Frontal cortex (tissue), 4 donors: Measurements from ENCODE around the gene NFATC2. TPM values are rescaled to one million over a fixed set of nuclear protein-coding genes. Genes with fewer than 3 reads are reported as not detected.
"Not testable (repeated sequence)": the region's sequence is repeated elsewhere in the genome, so short reads cannot be mapped to it uniquely, and the experiment has no call there.

Source experiments
- DNase-seq, 2 donors: peaks; one replicate each; pipeline ENCODE4 v3.0.0; 2012; ENCODE audit warnings: low spot score in 2 of 2
- FAIRE-seq: peaks from 2 replicates; lab custom pipeline; 2012; peaks lifted over from hg19 to GRCh38; lab: Jason Lieb, UNC
- total RNA-seq: library from RNA; depleted of rRNA; stranded (reverse); fragments of >200 nt; gene quantifications from one replicate; pipeline ENCODE4 v1.2.3, GENCODE V29; 2014
- donor health status: control.
- donor health status: control.
- donor health status: control.

The NFATC2 gene
- total RNA-seq, 1 donor from 2014 or later, result 0.41 TPM

DNA sequence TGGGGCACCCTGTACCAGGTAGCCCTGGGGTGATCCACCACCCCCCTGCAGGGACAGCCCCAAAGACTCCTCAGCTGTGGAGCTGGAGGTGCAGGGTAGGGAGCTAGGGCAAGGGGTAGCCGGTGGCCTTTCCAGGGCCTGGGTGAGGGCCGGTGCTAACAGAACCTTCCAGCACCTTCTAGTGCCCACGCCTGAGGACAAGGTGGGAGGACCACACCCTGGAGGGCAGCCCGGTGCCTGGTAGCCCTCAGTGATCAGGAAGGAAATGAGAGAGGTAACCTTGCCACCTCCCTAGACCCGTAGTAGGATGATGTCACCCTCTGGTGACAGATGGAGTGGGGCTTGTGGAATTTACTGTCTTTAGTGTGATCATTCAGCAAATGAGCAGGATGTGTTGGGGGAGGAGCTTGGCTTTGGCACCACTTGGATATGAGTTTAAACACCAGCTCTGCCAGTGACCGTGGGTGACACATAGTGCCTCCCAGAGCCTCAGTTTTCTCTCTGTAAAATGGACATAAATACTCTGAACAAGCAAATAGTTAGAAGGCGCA is 187.7 kb downstream of the NFATC2 start:
- no peak for DNase-seq

DNA sequence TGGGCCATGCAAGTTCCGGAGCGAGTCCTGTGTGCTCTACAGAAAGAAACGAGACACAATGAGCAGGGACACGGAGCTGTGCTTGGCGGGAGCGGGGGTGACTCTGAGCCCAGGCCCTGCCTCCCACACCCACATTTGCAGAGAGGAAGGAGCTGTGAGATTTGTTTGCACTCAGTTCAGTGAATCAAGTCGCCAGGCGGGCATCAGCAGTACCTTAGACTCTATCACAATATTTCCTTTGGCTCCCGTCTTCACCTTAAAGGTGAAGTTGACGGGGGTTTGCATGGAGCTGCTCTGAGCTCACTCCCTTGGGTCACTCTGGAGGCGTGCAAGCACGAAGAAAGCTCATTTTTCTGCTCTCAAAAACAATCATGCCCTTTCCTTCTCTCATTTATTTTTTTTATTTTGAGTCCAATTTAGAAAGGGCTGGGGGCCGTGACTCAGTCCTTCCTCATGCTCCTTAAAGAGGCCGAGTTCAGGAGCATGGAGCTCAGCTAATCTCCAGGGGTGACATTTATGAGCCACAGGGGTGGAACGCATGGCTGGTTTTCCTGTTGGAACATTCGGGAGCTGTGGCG is 188.2 kb downstream of the NFATC2 start:
- FAIRE-seq (no peak), DNase-seq (no peak)

More for the DNA sequence above, 187.7 kb downstream of the NFATC2 start:
- no peak for FAIRE-seq

DNA sequence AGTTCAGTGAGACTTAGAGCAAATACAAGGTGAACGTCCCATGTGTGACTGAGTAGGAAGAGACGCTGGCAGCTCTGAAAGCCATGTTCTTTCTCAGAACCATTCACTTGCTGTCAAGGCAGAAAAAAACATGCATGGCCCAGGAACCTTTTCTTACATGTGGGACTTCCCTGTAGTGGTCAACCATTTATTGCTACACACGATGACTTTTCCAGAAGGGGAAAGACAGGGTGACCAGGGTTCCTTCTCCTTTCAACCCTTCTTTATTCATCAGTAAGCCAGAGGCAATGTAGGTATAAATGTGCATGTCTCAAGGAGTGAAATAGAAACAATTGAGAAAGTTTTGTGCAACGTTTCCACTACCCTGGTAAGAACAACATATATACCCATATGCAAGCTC is 189.0 kb downstream of the NFATC2 start:
- FAIRE-seq, result no peak
- DNase-seq, result no peak

DNA sequence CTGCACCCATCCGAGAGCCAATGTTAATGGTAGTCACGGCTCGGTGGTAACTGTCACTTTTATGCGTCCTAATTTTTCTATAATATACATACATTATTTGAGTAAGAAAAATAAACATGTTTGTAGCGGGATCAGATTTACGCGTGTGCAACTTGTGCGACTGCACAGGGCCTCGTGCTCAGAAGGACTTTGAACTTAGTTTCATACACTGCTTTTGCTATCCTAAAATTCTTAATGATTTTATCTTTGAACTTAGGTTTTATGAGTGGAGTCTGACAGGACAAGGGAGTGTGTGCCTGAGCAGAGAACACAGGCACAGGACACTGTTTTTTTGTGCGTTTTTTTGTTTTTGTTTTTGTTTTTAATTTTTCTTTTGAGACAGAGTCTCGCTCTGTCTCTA is 189.7 kb downstream of the NFATC2 start:
- FAIRE-seq, result no peak
- no peak for DNase-seq

DNA sequence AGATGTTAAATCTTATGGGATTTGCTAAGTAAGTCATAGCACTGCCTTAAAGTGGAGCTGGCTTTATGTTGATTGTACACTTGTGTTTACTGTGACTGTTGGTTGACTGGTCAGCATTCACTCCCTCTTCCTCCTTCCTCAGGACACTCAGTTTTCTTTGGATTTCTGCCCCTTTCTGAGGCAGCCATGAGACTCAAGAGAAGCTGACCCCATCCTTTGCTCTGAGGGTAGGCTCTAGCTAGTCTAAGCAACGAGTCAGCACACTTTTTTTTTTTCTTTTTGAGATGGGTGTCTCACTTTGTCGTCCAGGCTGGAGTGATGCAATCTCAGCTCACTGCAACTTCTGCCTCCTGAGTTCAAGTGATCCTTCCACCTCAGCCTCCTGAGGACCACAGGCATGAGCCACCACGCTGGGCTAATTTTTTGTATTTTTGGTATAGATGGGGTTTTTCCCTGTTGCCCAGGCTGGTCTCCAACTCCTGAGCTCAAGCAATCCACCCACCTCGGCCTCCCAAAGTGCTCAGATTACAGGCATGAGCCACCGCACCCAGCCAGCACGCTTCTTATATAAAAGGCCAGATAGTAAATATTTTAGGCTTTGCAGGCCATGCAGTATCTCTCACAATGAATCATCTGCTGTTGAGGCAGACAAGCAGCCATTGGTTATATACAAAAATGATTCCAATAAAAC is 191.4 kb downstream of the NFATC2 start:
- FAIRE-seq, result no peak
- DNase-seq, result no peak

DNA sequence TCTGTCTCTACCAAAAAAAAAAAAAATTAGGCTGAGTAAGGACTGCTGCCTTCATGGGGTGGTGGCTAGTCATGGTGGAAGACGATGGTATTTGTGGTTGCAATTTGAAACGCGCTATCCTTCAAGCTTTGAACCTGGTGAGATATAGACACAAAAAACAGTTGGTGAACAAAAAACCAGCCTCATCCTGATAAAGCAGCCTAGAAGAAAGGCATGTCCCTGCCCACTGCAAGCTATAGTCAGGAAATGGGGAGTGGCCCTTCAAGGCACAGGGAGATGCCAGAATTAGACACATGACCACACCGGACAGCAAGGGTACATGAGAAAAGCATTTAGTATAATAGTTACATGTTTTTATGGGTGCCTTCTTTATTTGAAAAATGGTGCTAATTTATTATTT is 193.6 kb downstream of the NFATC2 start:
- no peak for DNase-seq
- FAIRE-seq, result no peak

DNA sequence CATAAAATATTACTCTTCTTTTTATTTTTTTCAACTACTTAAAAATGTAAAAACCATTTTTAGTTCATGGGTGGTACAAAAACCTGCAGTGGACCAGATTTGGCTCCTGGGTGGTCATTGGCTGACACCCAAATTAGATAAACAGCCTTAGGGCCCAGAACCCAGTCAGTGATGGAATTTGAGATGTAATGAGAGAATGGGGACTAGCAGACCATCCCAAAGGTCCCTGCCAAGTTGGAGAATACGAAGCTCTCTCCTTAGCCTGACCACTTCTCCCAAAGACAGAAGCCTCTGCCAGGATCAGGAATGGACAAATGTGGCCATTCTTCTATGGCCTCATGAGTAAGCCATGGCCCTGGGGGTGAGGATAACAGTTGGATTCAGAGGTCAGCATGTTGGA is 194.7 kb downstream of the NFATC2 start:
- DNase-seq, result no peak
- FAIRE-seq, result no peak

DNA sequence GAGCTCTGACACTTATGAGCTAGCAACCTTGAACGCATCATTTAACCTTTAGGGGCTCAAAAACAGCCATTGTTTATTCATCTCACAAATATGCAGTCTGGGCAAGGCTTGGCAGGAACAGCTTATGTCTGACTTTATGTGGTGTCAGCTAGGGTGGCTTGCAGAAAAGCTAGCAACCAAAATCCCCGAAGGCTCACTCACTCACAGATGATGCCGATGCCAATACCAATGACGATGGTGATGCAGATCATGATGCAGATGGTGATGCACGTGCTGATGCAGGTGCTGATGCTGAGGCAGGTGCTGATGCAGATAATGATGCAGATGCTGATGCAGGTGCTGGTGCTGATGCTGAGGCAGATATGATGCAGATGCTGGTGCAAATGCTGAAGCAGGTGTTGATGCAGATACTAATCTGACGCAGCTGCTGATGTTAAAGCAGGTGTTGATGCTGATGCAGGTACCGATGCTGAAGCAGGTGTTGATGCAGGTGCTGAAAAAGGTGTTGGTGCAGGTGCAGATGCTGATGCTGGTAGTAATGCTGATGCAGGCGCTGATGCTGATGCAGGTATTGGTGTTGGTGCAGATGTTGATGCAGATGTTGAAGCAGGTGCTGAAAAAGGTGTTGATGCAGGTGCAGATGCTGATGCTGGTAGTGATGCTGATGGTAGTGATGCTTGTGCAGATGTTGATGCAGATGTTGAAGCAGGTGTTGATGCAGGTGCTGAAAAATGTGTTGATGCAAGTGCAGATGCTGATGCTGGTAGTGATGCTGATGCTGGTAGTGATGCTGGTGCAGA is 195.6 kb downstream of the NFATC2 start:
- FAIRE-seq (no peak), DNase-seq (no peak)

DNA sequence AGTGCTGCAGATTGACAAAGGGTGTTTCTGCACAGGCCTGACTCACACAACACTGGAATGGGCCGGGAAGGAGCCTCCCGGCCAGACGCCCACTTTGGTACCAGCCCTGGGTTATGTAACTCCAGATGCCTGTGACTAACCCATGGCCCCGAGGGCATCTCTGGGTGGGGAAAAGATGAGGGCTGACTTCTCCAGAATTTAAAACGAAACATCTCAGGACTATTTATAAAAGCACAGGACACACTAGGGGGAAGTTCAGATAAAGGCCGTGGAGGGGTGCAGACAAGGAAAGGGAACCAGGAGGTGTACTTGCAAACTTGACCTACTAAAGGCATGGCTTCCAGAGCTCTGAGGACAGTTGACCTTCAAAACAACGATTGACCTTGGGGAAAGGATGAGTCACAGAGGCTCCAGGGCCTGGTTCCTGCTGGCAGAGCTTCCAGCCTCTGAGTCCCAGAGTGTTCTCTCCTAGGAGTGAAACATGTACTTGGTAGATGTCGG is 196.9 kb downstream of the NFATC2 start:
- DNase-seq (no peak), FAIRE-seq (no peak)

DNA sequence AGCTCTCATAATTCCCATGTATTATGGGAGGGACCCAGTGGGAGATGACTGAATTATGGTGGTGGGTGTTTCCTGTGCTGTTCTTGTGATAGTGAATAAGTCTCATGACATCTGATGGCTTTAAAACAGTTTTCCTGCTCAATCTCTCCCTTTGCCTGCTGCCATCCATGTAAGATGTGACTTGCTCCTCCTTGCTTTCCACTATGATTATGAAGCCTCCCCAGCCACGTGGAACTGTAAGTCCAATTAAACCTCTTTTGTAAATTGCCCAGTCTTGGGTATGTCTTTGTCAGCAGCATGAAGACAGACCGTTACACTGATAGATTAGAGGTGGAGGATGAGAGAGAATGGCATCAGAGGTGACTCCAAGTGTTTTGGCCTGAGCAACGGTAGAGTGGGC is 198.7 kb downstream of the NFATC2 start:
- DNase-seq, FAIRE-seq: not testable (repeated sequence)

DNA sequence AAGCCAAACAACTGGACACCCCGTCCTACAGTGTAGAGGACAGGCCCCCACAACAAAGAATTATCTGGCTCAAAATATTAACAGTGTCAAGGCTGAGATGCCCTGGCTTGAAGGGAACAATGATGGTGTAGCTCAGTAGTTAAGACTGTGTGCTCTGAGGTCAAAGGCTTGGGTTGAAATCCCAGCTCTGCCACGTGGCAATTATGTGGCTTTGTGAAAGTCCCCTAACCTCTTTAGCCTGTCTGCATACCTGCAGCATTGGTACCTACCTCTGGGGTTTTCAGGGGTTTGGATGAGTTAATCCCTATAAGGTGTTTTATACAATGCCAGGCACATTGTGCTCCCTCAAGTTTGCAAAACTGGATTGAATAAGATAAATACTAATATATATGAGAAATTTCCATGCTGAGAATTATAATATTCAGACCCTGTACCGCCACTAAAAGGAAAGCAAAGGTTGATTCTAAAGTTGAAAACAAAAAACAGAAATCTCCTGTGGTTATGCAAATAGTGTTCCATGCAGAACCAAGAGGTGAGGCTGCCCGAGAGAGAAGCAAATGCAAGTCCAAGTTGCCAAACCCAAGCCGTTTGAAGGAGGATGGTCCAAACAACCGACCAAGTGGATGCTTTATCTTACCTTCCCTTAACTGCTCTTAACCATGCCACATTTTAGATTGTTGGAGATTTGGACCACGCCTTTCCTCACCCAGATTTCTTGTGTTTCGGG is 199.8 kb downstream of the NFATC2 start:
- FAIRE-seq (no peak), DNase-seq (no peak)

DNA sequence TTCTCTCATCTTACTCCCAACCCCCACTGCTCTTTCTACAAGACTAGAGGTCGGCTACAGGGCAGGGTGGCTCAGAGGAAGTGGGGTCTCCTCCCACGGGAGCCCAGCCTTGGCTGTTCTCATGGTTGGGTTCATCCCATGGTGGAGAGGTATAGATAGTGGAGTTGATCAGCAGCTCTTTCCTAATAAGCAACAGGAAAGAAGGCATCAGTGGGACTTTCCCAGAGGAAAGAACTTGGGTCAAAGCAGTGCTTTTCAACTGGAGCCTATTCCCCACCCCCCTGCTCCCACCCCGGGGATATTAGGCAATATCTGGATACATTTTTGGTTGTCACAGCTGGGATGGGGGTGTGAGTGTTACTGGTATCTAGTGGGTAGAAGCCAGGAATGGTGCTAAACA is 200.9 kb downstream of the NFATC2 start:
- FAIRE-seq (no peak), DNase-seq (no peak)

DNA sequence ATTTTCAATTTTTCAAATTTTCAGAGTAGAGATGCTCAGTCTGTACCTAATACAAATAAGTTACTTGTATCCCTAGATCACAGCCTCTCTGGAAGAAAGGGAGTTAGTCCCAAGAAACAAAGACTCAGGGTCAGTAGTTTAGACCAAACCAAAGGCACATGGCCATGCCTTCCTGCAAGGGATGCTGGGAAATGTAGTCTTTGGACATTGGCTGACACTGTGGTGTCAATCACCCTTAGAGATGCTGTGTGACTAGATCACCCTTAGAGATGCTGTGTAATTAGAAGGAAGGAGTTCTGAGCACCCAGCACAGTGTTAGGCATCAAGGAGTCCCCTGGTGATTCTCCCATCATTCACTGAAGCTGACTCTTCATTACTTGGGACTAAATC is 202.1 kb downstream of the NFATC2 start:
- no peak for FAIRE-seq
- no peak for DNase-seq

DNA sequence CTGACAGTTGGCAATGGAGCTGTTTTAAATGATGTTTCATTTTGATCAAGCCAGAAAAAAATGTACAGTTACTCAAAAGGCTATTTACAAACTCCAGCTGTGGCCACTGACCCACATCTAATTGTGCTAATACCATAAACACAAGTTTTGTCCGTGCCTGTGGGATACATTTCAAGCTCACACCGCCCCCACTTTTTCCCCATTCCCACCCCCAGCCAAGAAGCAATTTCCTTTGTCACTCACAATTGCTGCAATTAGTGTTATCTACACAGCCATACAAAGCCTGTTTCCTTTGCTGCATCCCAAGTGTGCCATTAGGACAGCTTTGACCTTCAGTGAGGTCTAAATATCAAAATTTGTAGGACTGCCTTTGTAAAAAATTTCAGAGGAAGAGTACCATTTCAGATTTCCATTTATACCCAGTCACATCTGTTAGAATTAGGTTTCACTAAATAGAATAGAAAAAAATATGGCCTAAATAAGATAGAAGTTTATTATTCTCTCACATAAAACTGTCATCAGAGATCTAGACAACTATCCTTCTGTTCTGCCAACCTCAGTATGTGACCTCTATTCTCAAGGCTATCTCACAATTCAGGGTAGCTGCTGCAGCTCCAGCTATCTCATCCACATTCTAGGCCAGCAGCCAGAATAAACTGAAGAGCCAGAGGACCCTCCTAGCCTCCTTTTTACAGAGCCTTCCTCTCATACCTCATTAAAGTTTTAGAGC is 202.6 kb downstream of the NFATC2 start:
- DNase-seq, result no peak

DNA sequence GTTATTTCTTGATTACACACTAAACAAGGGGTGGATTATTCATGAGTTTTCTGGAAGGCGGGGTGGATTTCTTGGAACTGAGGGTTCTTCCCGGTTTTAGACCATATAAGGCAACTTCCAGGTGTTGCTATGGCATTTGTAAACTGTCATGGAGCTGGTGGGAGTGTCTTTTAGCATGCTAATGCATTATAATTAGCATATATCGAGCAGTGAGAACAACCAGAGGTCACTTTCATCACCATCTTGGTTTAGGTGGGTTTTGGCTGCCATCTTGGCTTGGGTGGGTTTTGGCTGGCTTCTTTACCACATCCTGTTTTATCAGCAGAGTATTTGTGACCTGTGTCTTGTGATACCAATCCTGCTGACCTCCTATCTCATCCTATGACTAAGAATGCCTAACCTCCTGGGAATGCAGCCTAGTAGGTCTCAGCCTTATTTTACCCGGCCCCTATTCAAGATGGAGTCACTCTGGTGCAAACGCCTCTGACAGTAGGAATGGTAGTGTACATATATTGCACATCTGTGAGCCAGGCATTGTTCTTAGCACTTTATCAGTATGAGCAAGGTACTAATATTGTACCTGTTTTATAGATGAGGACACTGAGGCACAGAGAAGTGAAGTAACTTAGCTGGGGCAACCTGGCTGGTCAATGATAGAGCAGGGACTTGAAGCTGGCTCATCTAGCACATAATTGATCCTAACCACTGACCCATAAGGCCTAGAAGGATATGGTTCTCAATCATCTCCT is 203.7 kb downstream of the NFATC2 start:
- FAIRE-seq (no peak), DNase-seq (no peak)

More for the DNA sequence above, 202.6 kb downstream of the NFATC2 start:
- no peak for FAIRE-seq

DNA sequence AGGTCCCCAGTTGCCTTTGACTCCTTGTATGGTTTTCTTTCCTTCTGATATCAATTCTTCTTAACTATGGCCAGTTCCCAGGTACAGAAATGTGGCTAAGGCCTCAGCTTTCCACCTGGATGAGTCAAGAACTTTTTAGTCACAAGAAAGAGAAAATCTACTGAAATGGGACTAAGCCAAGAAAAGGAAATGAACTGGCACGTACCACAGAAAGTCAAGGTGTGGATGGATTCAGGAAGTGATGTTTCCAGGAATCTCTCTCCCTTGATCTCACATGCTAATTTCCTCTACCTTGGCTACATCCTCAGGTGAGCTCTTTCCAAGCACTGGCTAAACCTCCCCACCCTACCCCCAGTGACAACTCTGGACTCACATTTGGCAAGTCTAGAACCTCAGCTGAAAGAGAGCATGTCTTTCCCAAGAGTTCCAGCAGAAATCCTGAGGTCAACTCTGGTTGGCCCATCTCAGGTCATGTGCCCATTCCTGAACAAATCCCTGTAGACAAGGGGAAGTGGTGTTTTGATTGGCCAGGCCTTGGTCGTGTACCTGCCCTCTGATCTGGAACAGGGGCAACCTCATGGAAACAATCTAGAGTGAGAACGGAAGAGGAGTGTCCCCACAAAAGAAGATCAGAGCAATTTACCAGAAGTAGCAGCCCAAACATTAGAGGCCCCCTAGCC is 205.3 kb downstream of the NFATC2 start:
- FAIRE-seq, result no peak
- DNase-seq, result no peak
